ENCODE results near the gene DNAH6.

Gene DNAH6

GRCh38 chr2:84830758-84831500 lies 314.6 kb downstream of the DNAH6 start:
- in situ Hi-C loops (cut with MboI; ENCODE audit: low sequenced_read_pairs), result no loop called here

- in situ Hi-C loops (cut with MboI; ENCODE audit: low sequenced_read_pairs), result no loop called here
These were observed 316.6 kb downstream of the DNAH6 start for GRCh38 chr2:84832772-84833461.

- in situ Hi-C loops (cut with MboI; ENCODE audit: low sequenced_read_pairs), result no loop called here
These were observed 317.3 kb downstream of the DNAH6 start for GRCh38 chr2:84833481-84834150.

DNA sequence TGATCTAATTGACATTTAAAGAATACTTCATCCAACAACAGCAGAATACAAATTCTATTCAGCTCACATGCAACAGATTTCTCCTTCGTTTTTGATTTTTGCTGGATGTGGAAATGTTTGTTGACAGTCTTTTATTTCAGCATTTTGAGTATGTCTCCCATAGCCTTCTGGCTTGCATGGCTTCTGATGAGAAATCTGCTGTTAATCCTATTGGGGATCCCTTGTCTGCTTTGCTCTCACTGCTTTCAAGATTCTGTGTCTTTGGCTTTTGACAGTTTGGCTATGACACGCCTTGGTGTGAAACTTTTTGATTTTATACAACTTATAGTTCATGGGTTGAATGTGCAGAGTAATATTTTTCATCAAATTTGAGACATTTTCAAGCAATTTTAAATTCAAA lies 319.9 kb downstream of the DNAH6 start:
- in situ Hi-C loops (cut with MboI; ENCODE audit: low sequenced_read_pairs), result no loop called here

DNA sequence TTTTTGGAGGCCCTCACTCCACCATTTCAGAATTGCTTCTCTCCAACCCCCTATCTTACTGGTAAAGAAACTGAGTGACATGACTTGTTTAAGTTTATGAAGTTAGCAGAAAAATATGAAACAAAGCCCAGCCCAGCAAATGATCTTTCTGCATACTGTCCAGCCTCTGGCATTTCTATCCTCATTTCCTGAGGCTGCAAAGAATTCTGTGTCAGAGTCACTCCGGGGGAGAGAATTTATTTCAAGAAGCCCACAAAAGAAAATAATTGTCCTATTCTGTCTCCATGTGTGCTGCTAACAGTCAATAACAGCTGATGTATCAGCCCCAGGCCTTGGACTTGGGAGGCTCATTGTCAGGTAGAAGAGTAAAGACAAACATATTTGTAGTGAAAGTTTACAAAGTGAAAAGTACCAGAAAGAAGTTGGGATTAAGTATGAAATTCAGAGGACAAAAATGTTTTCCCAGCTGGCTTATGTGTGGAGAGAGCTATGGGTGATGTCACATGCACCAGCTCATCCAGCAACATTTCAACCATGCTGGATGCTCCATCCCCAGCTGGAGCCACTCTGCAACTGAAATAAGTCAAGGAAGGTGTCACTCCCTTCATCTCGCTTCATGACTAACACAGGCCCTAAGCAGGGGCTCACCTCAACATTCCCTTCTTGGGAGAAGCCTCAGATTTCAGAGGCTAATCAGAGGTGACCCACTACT lies 322.3 kb downstream of the DNAH6 start:
- in situ Hi-C loops (cut with MboI; ENCODE audit: low sequenced_read_pairs), result no loop called here

GRCh38 chr2:84839851-84840250 lies 323.6 kb downstream of the DNAH6 start:
- in situ Hi-C loops (cut with MboI; ENCODE audit: low sequenced_read_pairs), result no loop called here

GRCh38 chr2:84840306-84840705 lies 324.0 kb downstream of the DNAH6 start:
- in situ Hi-C loops (cut with MboI; ENCODE audit: low sequenced_read_pairs), result no loop called here

GRCh38 chr2:84841577-84841976 lies 325.3 kb downstream of the DNAH6 start:
- in situ Hi-C loops (cut with MboI; ENCODE audit: low sequenced_read_pairs), result no loop called here

- in situ Hi-C loops (cut with MboI; ENCODE audit: low sequenced_read_pairs), result no loop called here
These were observed 327.8 kb downstream of the DNAH6 start for GRCh38 chr2:84844141-84844540.

DNA sequence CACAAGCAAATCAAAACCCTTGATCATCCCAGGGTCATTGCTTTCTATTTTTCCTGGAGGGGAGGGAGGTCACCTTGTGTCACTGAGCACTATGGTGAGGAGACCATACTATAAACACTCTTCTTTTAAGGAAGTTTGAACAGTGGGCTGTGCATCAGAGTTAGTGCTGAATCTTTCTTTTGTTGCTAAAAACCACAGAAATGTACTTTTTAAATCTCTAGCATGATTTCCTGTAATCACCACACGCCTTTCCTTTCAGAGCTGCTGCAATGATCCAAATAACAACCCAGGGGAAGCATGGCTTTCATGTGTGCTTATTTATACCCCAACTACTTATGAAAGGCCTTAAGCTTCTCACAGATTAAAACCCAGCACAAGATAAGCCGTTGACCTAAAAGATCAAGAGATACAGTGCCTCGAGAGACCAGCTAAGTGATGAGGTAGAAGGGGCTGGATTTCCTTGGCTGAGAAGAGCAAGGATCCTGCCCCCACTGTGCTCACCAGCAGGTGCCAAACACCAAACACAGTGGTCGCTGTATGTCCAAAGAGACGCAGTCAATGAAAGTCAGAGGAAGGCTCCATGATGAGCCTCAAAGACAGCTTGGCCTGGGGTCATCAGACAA lies 329.9 kb downstream of the DNAH6 start:
- in situ Hi-C loops (cut with MboI; ENCODE audit: low sequenced_read_pairs), result no loop called here

DNA sequence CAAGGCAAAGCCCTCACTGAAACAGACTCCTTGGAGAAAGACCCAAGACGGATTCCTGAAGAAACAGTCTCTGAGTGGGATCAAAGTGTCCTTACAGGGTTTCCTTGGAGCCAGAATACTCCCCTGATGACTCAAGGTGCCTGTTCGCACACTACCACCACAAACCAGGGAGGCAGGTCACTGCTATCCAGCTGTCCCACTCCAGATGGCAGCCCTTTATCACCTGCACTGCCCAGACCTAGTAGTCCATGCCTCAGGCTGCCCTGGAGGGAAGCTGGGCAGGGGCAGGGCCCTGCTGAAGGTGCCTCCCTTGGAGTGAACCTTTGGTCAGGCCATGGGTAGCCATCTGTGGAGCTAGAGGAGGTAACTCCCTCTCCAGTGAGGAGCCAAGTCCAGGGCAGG lies 330.4 kb downstream of the DNAH6 start:
- in situ Hi-C loops (cut with MboI; ENCODE audit: low sequenced_read_pairs), result no loop called here

- in situ Hi-C loops (cut with MboI; ENCODE audit: low sequenced_read_pairs), result no loop called here
These were observed 331.2 kb downstream of the DNAH6 start for GRCh38 chr2:84847326-84848050.

DNA sequence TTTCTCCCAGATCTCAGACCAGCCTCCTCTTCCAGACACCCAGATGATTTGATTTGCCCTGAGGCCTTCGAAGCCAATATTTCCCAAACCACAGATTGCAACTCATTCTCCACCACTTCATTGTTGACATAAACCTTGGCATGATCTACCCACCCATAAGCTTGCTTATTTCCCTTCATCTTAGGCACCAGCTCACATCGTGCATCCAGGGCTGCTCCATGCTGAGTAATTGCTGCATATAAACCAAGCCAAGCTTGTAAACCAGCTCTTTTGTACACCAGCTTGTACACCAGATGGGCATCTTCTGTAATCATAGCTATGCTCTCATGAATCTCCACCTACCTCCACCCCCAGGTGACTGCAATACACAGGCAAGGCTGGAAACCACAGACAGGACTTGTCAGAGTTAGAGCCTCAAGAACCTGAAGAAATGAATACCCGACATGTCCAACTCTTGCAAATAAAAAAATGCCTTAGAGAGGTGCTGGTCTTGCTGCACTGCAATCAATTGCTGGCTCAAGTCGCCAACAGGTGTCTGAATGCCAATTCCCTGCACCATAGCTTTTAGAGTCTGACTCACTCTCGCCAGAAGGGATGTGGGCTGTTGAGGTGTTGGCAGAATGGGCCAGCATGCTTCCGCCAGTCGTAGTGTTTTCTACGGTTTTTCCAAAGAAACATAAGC lies 333.1 kb downstream of the DNAH6 start:
- in situ Hi-C loops (cut with MboI; ENCODE audit: low sequenced_read_pairs), result no loop called here

GRCh38 chr2:84850471-84850870 lies 334.2 kb downstream of the DNAH6 start:
- in situ Hi-C loops (cut with MboI; ENCODE audit: low sequenced_read_pairs), result no loop called here

GRCh38 chr2:84851876-84852275 lies 335.6 kb downstream of the DNAH6 start:
- in situ Hi-C loops (cut with MboI; ENCODE audit: low sequenced_read_pairs), result no loop called here

GRCh38 chr2:84854850-84855249 lies 338.6 kb downstream of the DNAH6 start:
- in situ Hi-C loops (cut with MboI; ENCODE audit: low sequenced_read_pairs), result no loop called here

DNA sequence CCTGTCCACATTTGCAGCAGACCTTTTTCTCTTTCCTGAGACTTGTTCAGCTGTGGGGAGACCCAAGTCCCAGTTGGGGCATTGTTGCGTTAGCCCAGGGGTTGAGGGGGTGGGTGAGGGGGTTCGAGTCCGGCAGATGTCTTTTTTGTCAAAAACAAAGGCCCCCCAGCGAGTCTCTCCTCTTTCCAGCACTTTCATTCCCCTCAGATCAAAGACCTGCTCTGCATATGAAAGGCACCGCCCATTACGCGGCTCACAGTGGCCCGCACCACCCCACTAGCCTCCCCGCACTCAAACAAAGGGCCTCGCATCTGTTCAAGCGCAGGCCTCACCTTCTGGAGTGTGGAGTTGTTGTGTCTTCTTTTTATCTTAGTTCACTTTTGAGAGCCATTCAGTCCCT lies 339.4 kb downstream of the DNAH6 start:
- in situ Hi-C loops (cut with MboI; ENCODE audit: low sequenced_read_pairs), result no loop called here

GRCh38 chr2:84856787-84857186 lies 340.5 kb downstream of the DNAH6 start:
- in situ Hi-C loops (cut with MboI; ENCODE audit: low sequenced_read_pairs), result no loop called here

DNA sequence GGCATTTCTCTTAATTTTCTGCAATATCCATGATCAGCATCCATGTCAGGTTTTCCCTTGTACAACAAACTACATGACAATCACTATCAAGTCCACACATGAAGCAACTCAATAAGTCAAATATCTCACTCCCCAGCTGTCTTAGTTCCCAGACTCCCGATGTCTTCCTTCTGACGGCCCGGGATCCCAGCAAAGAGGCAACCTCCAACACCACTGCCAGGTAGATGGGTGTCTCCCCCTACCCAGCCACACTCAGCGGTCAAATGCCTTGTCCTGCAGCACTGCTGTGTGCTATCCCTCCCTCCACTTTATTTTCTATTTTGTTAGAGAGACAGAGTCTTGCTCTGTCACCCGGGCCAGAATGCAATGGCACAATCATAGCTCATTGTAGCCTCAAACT lies 341.3 kb downstream of the DNAH6 start:
- in situ Hi-C loops (cut with MboI; ENCODE audit: low sequenced_read_pairs), result no loop called here

DNA sequence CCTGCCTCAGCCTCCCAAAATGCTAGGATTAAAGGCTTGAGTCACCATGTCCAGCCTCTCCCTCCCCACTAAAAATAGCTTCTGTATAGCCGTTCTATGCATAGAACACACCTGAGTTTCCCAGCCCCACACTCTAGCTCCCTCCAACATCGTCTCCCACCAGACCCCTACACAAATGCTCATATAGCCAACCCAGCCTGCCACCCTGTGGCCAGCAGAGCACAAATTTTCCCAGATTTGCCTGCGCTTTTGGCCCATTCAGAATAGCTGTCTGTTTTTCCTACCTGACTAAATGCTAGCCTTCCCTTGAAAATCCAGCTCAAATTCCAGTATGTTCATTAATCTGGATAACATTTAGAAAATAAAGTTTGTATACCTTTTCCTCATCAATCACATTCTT lies 341.8 kb downstream of the DNAH6 start:
- in situ Hi-C loops (cut with MboI; ENCODE audit: low sequenced_read_pairs), result no loop called here
